DOHH2 (cell line): ENCODE measurements around the gene COL4A2.

Source experiments
- H3F3A ChIP-seq: fragments of 200-600 bp; sonication (generic), shearing (Covaris generic); 2 replicates; pipeline ENCODE4 v1.6.0; 2016; ENCODE audit warnings: antibody characterized with exemption, mild to moderate bottlenecking; ENCODE audit not compliant: control insufficient read depth, insufficient read depth
- H3K27ac ChIP-seq: fragments of 200-600 bp; sonication (generic); 2 replicates; pipeline ENCODE4 v1.5.1; 2014; ENCODE audit warnings: low read depth, mild to moderate bottlenecking, low read length, moderate library complexity
- H3K27me3 ChIP-seq: fragments of 200-600 bp; sonication (generic); 2 replicates; pipeline ENCODE4 v1.6.1; 2014; ENCODE audit warnings: mild to moderate bottlenecking, low read length, mixed read lengths; ENCODE audit not compliant: control insufficient read depth
- H3K36me3 ChIP-seq: fragments of 200-600 bp; sonication (generic); 2 replicates; pipeline ENCODE4 v1.6.1; 2014; ENCODE audit warnings: mild to moderate bottlenecking, low read length, moderate library complexity, mixed read lengths; ENCODE audit not compliant: control insufficient read depth
- H3K4me1 ChIP-seq: fragments of 200-600 bp; sonication (generic); 2 replicates; pipeline ENCODE4 v1.6.1; 2014; ENCODE audit warnings: mild to moderate bottlenecking, low read length, mixed read lengths; ENCODE audit not compliant: control insufficient read depth
- H3K4me2 ChIP-seq: fragments of 200-600 bp; sonication (generic); 2 replicates; pipeline ENCODE4 v1.6.0; 2014; ENCODE audit warnings: mild to moderate bottlenecking, low read length, moderate library complexity
- H3K4me3 ChIP-seq: fragments of 200-600 bp; sonication (generic); 2 replicates; pipeline ENCODE4 v1.5.1; 2014; ENCODE audit warnings: mild to moderate bottlenecking, low read length, mixed read lengths
- H3K79me2 ChIP-seq: fragments of 200-600 bp; sonication (generic); 2 replicates; pipeline ENCODE4 v1.6.1; 2014; ENCODE audit warnings: mild to moderate bottlenecking, low read length, mixed read lengths; ENCODE audit not compliant: control insufficient read depth
- H3K9me2 ChIP-seq: fragments of 200-600 bp; sonication (generic); replicated peaks from 2 replicates; pipeline ENCODE4 v1.6.1; 2014; ENCODE audit warnings: mild to moderate bottlenecking, low read length, mixed read lengths; ENCODE audit not compliant: control insufficient read depth
- H3K9me3 ChIP-seq: fragments of 200-600 bp; sonication (generic); 2 replicates; pipeline ENCODE4 v1.6.1; 2014; ENCODE audit warnings: antibody characterized with exemption, low read length, mixed read lengths; ENCODE audit not compliant: control insufficient read depth, insufficient read depth
- H4K20me1 ChIP-seq: fragments of 200-600 bp; sonication (generic); 2 replicates; pipeline ENCODE4 v1.6.0; 2014; ENCODE audit warnings: low read depth, mild to moderate bottlenecking, antibody characterized with exemption, low read length, moderate library complexity; ENCODE audit not compliant: control insufficient read depth, insufficient read depth
- CTCF ChIP-seq: fragments of 200-600 bp; sonication (generic); IDR thresholded peaks from one replicate; pipeline ENCODE4 v1.5.1; 2014; ENCODE audit warnings: antibody characterized with exemption, mild to moderate bottlenecking, low read depth, low read length; ENCODE audit not compliant: poor library complexity, severe bottlenecking
- EZH2phosphoT487 ChIP-seq: fragments of 200-600 bp; sonication (generic); IDR thresholded peaks from 2 replicates; pipeline ENCODE4 v1.6.1; 2017; ENCODE audit warnings: borderline replicate concordance, mild to moderate bottlenecking, antibody characterized with exemption, low read length, moderate library complexity, mixed read lengths

The COL4A2 gene

GRCh38 chr13:110444226-110444653 lies 137.2 kb downstream of the COL4A2 start:
- no peaks in the 10 kb centered on the region for H3K4me1 ChIP-seq
- no peaks in the 10 kb centered on the region for H3K9me3 ChIP-seq
- no peaks in the 10 kb centered on the region for H4K20me1 ChIP-seq
- no peak overlapping the region for H3K27ac ChIP-seq
- H3K9me2 ChIP-seq: no peaks in the 10 kb centered on the region
- H3F3A ChIP-seq: no peaks in the 10 kb centered on the region
- no peaks in the 10 kb centered on the region for H3K36me3 ChIP-seq
- no peak overlapping the region for H3K4me2 ChIP-seq
- H3K79me2 ChIP-seq: no peaks in the 10 kb centered on the region
- no peak overlapping the region for H3K4me3 ChIP-seq
- H3K27me3 ChIP-seq: peaks cover 5% of the 10 kb centered on the region
- TF ChIP-seq EZH2phosphoT487: no peak
- no peak for TF ChIP-seq CTCF

GRCh38 chr13:110445183-110445582 lies 138.1 kb downstream of the COL4A2 start:
- H3K27ac ChIP-seq: no peak overlapping the region
- H4K20me1 ChIP-seq: no peaks in the 10 kb centered on the region
- H3K79me2 ChIP-seq: no peaks in the 10 kb centered on the region
- no peaks in the 10 kb centered on the region for H3K4me1 ChIP-seq
- TF ChIP-seq CTCF: no peak
- no peak for TF ChIP-seq EZH2phosphoT487
- H3K9me2 ChIP-seq: no peaks in the 10 kb centered on the region
- no peak overlapping the region for H3K4me3 ChIP-seq
- no peak overlapping the region for H3K4me2 ChIP-seq
- H3K36me3 ChIP-seq: no peaks in the 10 kb centered on the region
- H3K27me3 ChIP-seq: peaks cover 5% of the 10 kb centered on the region
- no peaks in the 10 kb centered on the region for H3K9me3 ChIP-seq
- no peaks in the 10 kb centered on the region for H3F3A ChIP-seq

GRCh38 chr13:110445722-110446574 lies 138.9 kb downstream of the COL4A2 start:
- Histone ChIP-seq H3K4me2 (no peak overlapping the region), H3K27ac (no peak overlapping the region), H3F3A (no peaks in the 10 kb centered on the region), H3K4me1 (no peaks in the 10 kb centered on the region), H4K20me1 (no peaks in the 10 kb centered on the region), H3K27me3 (peaks cover 5% of the 10 kb centered on the region), H3K79me2 (no peaks in the 10 kb centered on the region), H3K9me3 (no peaks in the 10 kb centered on the region), H3K9me2 (no peaks in the 10 kb centered on the region), H3K4me3 (no peak overlapping the region), H3K36me3 (no peaks in the 10 kb centered on the region)
- TF ChIP-seq EZH2phosphoT487 (no peak), CTCF (no peak)
